Stimulated activated CD4-positive, alpha-beta T cell treated with anti-CD3 and anti-CD28 coated beads, Interleukin-15, amount 100 ng/mL, for 48 hours (primary cell): Measurements from ENCODE around the gene STK32C.
A peak's percentile ranks its signal among the peaks of the same experiment; 100 is the strongest.
"Not testable (repeated sequence)": the region's sequence is repeated elsewhere in the genome, so short reads cannot be mapped to it uniquely, and the experiment has no call there.

ENCODE experiments used
- DNase-seq, 2 donors: peaks; one replicate each; pipeline ENCODE4 v3.0.0-alpha.2; 2020; ENCODE audit warnings: low read depth in 2 of 2

Gene STK32C

DNA sequence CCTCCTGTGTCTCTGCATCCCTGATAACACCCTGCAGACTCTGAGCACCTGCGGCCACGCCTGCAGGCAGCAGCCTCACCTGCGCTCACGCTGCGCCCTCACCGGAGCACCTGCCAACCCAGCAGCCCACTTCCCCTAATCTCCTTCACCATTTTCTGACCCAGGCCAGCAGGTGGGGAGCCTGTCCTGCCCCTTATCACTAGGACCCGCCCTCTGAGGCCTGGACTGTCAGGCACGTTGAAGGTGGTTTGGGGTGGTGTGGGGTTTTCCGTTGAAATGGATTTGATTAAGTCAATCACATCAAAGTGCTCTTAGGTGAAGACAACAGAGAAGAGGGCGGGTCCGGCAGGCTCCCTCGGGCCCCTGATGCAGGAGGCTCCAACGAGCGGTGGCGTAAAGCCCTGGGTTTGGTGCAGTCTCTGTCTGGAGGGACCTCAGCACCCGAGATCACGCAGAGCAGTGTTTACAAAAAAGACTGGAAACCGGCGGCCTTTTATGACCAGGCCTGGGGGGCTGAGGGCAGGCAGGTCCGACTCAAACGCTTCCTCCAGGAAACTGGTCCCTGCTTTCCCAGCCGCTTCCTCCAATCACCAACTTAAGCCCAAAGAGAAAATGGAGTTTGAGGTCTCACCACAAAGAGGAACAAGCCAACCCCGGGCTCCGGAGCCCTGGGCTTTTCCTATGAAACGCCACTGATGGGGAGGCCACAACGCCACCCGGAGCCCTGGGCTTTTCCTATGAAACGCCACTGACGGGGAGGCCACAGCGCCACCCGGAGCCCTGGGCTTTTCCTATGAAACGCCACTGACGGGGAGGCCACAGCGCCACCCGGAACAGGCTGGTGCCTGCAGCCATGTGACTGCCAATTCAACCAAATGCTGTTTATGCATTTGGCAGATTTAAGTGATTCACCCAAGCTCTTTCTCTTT is 75.5 kb downstream of the STK32C start:
- DNase-seq = peak; percentile 14 to 37

DNA sequence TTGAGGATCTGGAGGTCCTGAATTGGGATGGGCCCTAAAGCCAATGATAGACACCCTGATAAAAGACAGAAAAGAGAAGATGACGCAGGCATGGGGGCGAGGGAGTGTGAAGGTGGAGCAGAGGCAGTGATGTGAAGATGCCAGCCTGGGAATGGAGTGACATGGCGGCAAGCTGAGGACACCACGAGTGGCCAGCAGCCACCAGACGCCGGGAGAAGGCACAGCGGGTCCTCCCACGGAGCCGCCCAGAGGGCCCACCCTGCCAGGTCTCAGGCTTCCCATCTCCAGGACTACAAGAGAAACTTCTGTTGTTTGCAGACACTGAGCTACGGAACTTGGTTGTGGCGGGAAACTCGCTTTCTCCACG is 76.1 kb downstream of the STK32C start:
- DNase-seq = no peak

DNA sequence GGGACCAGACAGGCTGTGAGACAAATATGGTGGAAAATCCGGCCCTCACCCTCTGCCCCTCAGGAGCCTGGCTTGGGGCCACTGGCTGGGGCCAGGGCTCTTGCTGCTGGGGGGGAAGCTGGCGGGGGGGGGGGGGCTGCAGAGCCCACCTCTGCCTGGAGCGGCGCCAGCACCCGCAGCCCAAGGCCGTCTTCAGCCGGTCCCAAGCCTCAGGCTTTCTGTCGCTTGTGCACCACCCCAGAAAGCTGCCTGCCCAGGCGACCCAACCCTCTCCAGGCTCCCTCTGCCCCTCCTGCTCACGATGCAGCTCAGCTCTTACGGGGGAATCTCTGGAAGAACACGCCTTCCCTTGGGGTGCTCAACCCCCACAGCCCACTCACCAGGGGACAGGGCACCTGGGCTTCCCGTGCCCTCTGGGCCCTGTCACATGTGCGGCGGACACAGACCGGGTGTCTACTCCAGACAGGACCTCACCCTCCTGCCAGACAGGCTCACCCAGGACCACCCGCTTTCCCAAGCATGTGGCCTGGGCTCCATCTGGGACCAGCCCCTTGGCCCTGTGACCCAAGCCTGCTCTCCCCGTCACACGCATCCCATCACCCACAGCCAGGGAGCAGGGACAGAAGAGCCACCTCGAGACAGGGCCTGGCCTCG is 77.1 kb downstream of the STK32C start:
- no peak for DNase-seq

DNA sequence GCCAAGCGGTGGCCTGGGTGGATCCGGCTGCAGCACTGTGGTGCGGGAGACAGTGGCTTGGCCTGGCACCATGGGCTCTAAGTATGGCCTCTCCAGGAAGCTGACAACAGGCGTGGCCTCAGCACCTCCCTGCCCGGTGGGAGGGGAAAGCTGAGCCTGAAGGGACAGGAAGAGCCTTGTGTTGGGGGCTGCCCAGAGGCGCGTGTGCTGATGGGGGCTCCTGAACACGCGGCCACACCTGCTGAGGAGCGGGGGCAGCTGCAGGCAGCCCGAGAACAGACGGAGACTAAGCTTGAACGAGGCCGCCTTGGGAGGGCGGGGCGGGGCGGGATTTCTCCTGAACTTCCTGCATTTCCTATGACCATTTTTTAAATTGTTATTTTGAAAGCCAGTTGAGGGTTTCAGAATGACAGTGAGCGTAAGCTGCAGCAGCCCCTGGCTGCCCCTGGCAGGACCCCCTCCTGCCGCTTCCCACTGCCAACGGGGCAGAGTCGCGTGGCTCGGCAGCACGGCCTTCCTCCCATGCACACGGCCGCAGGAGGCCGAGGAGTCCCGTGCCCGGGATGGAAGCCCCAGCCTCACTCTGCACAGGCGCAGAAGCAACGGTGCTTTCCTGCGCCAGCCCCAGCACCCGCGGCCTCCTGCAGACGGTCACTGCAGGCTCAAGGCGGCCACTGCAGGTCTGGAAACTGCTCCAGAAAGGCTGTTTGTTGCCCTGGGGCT is 77.8 kb downstream of the STK32C start:
- no peak for DNase-seq

DNA sequence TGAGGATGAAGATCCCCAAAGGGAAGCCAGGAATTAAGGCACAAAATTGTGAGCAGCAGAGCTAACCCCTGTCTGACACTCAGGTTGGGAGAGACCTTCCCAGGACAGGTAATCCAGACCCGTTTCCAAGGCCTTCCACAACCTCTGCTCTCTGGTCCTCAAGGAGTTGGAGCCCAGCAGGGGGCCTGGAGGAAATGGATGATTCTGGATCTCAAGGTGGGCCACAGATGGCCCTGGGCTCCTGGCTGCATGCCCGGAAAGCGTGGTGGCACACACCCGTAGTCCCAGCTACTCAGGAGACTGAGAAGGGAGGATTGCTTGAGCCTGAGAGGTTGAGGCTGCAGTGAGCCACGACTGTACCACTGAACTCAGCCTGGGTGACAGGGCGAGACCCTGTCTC is 78.7 kb downstream of the STK32C start:
- no peak for DNase-seq

DNA sequence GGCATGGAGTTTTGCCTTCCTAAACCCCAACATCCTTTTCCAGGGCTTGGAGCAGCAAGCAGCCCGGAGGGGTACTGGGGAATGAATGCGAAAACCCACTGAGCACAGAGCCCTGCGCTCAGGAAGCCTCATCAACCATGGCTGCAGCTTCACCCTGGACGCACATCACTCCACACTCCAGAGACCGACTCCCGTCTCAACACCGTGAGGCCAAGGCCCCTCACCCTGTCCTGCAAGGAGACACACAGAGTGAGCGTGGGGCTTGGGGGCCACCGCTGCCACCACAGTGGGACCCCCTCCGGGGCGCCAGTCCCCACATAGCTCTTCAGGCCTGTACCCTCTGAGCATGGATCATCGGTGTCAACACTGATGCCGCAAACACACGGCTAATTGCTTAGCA is 79.1 kb downstream of the STK32C start:
- DNase-seq = no peak

DNA sequence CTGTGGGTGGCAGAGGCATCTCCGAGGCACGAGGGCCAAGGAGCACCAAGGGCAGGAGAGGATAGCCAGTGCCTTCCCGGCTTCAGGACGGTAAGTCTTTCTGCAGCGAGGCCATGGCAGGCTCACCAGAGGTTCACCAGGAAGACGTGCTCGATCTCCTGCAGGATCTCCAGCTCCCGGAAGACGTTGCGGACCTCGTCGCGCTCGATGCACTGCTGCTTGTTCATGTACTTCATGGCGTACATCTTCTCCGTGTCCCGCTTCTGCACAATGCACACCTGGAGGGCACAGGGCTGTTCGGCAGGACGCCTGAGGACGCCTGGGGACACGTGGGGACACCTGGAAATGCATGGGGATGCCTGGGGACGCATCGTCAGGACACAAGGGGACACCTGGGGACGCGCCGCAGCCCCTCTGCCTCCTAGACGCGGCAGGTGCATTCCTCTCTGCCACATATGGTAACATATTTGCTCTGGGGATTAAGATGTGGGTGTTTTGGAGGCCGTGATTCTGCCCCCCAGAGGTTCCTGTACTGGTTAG is 79.8 kb downstream of the STK32C start:
- no peak for DNase-seq

DNA sequence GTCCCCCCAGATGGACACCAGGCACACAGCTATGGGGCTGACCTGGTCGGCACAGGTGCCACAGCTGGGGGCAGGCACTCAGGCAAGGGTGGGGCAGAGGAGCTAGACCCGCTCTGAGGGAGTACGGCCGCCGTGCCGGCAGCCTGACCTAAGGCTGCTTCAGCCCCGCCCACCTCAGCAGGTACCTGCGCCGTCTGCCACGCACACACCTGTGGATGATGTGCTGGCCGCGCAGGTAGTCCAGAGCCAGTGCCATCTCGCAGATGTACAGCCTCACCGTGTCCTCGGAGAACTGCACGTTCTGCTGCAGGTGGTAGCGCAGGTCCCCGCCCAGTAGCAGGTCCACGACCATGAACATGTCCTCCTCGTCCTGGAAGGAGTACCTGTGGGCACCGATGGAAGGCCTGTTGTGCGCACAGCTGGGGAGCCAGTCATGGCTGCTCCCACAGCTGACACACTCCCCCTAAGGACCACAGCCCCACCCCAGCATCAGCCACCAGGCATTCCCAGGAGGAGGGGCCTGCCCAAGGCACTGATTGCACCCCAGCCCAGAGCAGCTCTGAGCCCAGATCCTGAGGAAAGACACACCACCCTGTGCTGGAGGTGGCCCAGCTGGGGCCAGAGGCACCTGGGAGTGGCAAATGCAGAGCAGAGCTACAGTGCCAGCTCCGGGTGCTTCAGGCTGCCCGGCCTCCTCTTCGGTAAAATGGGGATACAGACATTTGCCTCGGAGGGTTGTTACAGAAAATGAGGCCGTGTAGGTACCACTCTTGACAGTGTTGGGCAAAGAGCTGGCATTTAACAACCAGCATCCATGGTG is 81.0 kb downstream of the STK32C start:
- DNase-seq = no peak

DNA sequence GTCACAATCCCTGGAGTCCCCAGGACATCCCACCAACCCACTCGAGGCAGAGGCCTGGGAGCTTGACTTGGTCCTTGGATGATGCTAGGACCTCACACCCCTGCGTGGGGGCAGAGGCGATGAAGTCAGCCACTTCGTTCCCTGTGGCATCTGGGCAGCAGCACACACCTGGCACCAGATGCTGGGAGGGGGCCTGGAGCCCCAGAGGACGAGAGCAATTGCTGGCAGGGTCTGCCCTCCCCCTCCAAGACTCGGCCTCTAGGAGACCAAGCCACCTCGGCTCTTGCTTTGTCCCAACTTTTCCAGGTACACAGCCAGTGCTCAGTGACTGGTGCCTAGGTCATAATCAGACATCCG is 81.9 kb downstream of the STK32C start:
- DNase-seq = no peak

DNA sequence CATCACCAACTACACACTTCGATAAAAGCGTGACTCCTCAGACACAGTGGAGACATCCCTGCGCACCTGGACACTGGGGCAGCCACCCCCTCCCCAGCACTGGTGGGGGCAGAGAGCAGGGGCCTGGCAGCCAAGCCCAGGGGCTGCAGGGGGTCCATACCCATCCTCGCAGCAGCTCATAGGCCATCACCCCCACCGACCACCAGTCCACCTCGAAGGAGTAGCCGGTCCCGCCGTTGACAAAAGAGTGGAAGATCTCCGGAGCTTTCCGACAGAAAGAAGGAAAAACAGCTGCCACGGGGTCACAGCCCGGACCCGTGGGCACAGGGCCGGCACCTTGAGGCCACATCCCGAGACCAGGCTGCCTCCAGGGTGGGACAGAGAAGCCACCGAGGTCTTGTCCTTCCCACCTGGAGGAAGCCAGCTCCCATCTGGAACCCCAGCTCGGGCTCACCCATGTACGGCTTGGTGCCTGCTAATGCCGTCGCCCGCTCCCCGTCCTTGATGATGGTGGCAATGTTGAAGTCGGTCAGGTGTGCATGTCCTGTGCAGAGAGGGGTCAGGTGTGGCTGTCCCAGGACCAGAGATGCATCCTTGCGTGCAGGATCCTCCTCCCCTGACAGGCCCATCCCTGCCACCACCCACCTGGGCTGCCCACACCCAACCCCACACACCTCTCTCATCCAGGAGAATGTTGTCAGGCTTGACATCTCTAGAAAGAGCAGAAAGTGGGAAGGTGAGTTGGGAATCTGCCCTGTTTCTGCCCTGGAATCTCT is 82.5 kb downstream of the STK32C start:
- DNase-seq = no peak

DNA sequence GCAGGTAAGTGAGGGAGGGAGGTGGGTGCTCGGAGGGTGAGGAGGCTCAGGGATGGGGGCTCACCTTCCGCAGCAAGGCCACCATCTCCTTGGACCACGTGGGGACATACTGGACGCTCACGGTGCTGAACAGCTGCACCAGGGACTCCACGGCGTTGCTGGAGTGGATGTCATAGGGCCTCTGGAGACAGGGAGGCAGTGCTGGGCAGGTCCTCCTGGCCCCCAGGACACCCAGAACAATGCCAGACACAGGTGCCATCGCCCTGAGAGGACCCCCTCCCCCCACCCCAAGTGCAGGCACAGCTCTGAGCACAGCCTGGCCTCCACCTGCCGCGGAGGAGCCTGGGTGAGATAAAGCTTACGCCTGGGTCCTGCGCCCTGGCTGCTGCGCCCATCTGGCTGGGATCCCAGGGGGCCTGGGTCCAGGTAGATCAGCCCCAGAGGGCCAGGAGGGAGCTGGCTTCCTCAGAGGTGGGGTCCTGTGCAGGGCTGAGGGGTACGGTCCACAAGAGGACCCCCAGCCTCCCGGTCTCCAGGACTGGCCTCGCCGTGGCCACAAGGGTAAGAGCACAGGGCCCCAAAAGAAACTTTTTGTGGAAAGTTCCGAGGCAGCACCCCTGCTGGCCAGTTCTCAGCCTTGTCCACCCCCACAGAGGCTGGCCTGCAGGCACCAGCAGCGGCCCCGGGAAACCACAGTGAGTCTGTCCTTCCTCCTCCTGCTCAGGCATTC is 83.2 kb downstream of the STK32C start:
- DNase-seq = no peak

DNA sequence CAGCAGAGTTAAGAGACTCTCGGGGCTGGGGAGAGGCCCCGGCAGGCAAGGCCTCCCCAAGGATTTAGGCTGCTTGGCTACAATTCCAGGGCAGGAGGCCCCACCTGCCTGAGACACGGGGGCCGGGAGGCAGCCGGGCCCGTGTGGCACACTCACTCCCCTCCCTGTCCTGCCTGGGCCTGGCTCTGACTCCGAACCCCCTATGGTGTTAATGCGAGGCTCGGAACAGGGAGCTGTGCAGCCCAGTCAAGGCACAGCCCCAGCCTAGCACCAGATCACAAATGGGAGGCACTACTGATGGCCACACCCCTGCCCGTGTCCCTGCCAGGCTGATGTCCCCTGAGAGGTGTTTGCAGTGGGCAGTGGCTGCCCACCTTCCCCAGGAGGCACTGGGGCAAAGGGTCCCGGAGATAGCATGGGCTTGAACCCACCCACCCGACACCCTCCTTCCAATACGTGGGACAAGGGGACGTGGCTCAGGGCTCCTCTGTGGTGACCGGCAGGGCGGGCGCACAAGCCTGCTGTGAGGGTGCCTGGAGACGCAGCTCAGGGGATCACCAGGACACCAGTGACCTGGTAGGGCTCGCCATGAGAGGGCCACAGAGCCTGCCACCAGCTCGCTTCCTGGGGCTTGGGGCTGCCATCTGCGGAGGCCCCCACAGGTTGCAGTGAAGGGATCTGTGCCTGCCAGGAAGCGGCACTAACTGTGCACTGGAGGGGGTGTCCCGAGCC is 84.0 kb downstream of the STK32C start:
- DNase-seq = no peak

DNA sequence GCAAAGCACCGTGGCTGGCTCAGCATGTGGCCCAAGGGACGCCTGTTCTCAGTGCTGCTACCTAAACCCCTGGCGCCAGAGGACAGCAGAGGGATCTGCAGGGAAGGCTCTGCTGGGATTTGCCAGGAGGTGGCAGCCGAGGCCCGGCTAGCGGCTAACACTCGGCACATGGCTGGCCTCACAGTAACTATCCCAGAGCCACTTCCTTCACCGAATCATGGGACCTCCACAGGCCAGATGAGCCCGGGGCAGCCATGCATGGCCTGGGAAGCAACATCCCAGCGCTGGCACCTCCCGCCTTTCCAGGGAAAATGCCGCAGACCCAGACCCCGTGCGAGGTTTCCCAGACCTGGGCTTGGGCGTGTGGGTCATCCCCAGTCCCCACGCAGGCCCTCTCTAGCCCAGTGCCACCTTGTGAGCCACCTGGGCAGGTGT is 84.6 kb downstream of the STK32C start:
- DNase-seq = peak; percentile 51 to 52

DNA sequence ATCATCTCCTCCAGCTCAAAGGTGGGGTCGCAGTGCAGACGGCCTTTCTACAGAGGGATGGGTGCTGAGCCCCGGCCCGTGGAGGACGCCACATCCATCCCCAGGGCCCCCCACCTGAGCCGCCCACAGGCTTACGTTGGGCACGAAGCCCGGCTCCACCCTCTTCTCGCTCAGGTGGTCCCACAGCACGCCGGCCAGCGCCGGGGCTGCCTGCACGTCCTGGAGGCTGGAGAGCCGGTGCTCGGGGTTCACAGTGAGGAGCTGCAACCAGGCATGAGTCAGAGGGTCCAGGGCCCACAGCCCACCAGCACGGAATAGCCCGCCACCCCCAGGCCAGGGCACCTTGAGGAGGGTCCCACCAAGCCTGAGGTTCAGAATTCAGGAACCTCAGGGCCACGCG is 85.0 kb downstream of the STK32C start:
- DNase-seq = no peak

DNA sequence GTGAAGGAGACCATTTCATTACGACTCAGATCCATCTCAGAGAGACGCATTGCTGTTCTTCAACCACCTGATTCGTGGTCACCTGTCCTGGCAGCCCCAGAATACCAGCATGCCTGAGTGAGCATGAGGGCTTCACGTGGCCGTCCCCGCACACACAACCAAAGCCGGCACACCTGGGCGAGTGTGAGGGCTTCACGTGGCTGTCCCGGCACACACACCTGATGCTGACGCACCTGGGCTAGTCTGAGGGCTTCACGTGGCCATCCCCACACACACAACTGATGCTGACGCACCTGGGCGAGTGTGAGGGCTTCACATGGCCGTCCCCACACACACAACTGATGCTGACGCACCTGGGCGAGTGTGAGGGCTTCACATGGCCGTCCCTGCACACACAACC is 86.8 kb downstream of the STK32C start:
- not testable (repeated sequence) for DNase-seq

DNA sequence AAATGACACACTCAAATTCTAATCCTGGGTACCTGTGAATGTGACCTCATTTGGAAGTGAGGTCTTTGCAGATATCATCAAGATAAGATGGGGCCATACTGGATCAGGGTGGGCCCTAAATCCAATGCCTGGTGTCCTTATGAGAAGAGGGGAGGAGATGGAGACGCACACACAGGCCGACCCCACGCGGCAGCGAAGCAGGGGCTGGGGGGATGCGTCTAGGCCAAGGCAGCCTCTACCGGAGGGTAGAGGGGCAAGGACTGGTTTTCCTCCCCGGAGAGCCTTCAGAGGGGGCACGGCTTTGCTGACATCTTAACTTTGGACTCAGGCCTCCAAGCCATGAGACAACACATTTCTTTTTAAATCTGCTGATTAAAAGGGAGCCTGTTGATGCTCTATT is 87.7 kb downstream of the STK32C start:
- DNase-seq = no peak

DNA sequence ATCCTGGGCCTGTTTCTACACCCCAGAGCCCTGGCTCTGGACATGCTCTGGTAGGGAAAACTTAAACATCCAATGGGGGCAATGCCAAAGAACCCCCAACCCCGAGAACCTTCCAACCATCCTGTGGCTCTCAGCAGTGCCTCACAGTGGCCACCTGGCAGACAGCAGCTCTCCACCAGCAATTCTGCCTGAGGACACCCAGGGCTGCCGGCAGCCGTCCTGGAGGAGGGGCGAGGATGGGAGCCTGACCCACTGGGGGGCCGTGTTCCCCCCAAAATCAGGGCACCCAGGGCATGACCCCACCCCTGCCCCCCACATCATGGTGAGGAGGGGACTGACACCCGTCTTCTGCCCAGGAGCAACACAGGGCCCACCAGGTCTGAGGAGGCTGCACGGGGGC is 88.3 kb downstream of the STK32C start:
- no peak for DNase-seq

DNA sequence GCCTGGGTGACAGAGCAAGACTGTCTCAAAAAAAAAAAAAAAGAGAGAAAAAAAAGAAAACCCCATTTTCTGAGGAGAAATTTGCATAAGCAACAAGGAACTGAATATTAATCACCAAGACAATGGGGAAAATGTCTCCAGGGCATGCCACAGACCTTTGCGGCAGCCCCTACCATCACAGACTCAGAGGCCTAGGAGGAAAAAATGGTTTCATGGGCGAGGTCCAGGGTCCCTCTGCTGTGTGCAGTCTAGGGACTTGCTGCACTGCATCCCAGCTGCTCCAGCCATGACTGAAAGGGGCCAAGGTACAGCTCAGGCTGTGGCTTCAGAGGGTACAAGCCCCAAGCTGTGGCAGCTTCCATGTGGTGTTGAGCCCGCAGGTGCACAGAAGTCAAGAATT is 91.3 kb downstream of the STK32C start:
- not testable (repeated sequence) for DNase-seq

DNA sequence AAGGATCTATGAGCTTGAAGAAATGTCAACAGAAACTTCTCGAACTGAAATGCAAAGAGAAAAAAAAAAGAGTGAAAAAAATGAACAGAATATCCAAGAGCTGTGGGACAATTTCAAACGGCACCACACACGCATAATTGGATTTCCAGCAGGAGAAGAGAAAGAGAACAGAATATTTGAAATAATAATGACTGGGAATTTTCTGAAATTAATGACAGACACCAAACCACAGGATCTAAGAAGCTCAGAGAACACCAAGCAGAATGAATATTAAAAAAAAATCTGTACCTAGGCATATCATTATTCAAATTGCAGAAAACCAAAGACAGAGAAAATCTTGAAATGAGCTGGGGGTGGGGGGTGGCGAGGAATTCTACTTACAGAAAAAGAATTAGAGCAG is 93.8 kb downstream of the STK32C start:
- DNase-seq = no peak
